Measurements from ENCODE around the gene CYP24A1. TPM values are rescaled to one million over a fixed set of nuclear protein-coding genes. Genes with fewer than 3 reads are reported as not detected.
A peak's percentile ranks its signal among the peaks of the same experiment; 100 is the strongest.

The CYP24A1 gene
- total and polyA plus RNA-seq, 2 of the 13 experiments (the other 11 are each of a cell fraction or from before 2014, with no cell fraction given) = 9.4 to 32.7 TPM

DNA sequence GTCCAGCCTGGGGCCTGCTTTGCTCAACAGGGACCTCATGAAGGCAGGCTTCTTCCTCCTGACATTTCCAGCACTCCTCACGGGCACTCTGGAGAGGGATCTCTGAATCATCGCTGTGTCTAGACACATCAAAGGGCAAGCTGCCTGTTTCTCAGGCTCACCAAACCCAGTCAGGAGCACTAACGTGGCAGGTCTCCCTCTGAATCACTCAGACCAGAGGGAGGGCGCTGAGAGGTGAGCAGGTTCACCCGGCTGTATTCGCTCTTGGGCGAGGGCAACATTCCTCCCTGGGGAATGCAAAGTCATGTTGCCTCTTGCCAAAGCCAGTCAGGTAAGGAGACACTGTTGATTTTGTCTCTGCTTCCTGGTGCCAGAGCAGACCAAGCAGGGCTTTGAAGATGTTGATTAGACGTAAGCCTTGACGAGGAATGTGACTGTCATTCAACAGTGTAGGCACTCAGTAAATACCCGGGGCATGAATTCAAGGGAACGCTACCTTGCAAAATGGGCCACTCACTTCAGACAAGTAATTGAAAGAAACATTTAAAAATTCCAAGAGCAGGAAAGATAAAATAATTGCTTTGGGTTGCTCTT lies 50.1 kb downstream of the CYP24A1 start (continued):
- TF ChIP-seq TP53 (CRISPR knock-in tag; conservative IDR thresholded peaks at IDR 0.05) (peak; percentile 81; the same call in 1 of the 2 replicates), RAD51 (IDR thresholded peaks at IDR 0.05; ENCODE audit: borderline replicate concordance) (no peak), ZNF451 (CRISPR knock-in tag; IDR thresholded peaks at IDR 0.05) (no peak), ZNF468 (CRISPR knock-in tag; IDR thresholded peaks at IDR 0.05) (no peak), ZNF672 (CRISPR knock-in tag; IDR thresholded peaks at IDR 0.05) (no peak), NFYC (CRISPR knock-in tag; IDR thresholded peaks at IDR 0.05) (peak; percentile 69), DMAP1 (CRISPR knock-in tag; IDR thresholded peaks at IDR 0.05) (peak; percentile 95), SSRP1 (CRISPR knock-in tag; IDR thresholded peaks at IDR 0.05) (peak; percentile 80; the same call in 1 of the 2 replicates), ZNF24 (IDR thresholded peaks at IDR 0.05) (no peak), HDAC6 (IDR thresholded peaks at IDR 0.05; ENCODE audit: low read depth, low read length) (no peak), ZNF776 (CRISPR knock-in tag; IDR thresholded peaks at IDR 0.05) (peak; percentile 61; the same call in 1 of the 2 replicates), CEBPG (CRISPR knock-in tag; IDR thresholded peaks at IDR 0.05) (peak; percentile 92), MTF2 (CRISPR knock-in tag; IDR thresholded peaks at IDR 0.05; ENCODE audit: borderline replicate concordance) (peak; percentile 46; the same call in 1 of the 2 replicates), ZC3H4 (CRISPR knock-in tag; IDR thresholded peaks at IDR 0.05; ENCODE audit: borderline replicate concordance) (peak; percentile 82)
- TF ChIP-seq, protein P1, sequence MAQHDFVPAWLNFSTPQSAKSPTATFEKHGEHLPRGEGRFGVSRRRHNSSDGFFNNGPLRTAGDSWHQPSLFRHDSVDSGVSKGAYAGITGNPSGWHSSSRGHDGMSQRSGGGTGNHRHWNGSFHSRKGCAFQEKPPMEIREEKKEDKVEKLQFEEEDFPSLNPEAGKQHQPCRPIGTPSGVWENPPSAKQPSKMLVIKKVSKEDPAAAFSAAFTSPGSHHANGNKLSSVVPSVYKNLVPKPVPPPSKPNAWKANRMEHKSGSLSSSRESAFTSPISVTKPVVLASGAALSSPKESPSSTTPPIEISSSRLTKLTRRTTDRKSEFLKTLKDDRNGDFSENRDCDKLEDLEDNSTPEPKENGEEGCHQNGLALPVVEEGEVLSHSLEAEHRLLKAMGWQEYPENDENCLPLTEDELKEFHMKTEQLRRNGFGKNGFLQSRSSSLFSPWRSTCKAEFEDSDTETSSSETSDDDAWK (CRISPR knock-in tag; IDR thresholded peaks at IDR 0.05) = no peak
- TF ChIP-seq, protein P2, sequence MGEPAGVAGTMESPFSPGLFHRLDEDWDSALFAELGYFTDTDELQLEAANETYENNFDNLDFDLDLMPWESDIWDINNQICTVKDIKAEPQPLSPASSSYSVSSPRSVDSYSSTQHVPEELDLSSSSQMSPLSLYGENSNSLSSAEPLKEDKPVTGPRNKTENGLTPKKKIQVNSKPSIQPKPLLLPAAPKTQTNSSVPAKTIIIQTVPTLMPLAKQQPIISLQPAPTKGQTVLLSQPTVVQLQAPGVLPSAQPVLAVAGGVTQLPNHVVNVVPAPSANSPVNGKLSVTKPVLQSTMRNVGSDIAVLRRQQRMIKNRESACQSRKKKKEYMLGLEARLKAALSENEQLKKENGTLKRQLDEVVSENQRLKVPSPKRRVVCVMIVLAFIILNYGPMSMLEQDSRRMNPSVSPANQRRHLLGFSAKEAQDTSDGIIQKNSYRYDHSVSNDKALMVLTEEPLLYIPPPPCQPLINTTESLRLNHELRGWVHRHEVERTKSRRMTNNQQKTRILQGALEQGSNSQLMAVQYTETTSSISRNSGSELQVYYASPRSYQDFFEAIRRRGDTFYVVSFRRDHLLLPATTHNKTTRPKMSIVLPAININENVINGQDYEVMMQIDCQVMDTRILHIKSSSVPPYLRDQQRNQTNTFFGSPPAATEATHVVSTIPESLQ (CRISPR knock-in tag; conservative IDR thresholded peaks at IDR 0.05) = peak; percentile 95
- TF ChIP-seq, protein P3, sequence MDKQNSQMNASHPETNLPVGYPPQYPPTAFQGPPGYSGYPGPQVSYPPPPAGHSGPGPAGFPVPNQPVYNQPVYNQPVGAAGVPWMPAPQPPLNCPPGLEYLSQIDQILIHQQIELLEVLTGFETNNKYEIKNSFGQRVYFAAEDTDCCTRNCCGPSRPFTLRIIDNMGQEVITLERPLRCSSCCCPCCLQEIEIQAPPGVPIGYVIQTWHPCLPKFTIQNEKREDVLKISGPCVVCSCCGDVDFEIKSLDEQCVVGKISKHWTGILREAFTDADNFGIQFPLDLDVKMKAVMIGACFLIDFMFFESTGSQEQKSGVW (CRISPR knock-in tag; IDR thresholded peaks at IDR 0.05; ENCODE audit: borderline replicate concordance) = no peak
- TF ChIP-seq, protein P4, sequence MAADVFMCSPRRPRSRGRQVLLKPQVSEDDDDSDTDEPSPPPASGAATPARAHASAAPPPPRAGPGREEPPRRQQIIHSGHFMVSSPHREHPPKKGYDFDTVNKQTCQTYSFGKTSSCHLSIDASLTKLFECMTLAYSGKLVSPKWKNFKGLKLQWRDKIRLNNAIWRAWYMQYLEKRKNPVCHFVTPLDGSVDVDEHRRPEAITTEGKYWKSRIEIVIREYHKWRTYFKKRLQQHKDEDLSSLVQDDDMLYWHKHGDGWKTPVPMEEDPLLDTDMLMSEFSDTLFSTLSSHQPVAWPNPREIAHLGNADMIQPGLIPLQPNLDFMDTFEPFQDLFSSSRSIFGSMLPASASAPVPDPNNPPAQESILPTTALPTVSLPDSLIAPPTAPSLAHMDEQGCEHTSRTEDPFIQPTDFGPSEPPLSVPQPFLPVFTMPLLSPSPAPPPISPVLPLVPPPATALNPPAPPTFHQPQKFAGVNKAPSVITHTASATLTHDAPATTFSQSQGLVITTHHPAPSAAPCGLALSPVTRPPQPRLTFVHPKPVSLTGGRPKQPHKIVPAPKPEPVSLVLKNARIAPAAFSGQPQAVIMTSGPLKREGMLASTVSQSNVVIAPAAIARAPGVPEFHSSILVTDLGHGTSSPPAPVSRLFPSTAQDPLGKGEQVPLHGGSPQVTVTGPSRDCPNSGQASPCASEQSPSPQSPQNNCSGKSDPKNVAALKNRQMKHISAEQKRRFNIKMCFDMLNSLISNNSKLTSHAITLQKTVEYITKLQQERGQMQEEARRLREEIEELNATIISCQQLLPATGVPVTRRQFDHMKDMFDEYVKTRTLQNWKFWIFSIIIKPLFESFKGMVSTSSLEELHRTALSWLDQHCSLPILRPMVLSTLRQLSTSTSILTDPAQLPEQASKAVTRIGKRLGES (CRISPR knock-in tag; IDR thresholded peaks at IDR 0.05; ENCODE audit: borderline replicate concordance) = no peak
- TF ChIP-seq, protein P5, sequence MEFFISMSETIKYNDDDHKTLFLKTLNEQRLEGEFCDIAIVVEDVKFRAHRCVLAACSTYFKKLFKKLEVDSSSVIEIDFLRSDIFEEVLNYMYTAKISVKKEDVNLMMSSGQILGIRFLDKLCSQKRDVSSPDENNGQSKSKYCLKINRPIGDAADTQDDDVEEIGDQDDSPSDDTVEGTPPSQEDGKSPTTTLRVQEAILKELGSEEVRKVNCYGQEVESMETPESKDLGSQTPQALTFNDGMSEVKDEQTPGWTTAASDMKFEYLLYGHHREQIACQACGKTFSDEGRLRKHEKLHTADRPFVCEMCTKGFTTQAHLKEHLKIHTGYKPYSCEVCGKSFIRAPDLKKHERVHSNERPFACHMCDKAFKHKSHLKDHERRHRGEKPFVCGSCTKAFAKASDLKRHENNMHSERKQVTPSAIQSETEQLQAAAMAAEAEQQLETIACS (CRISPR knock-in tag; IDR thresholded peaks at IDR 0.05) = no peak; the same call in 1 of the 2 replicates
- TF ChIP-seq, protein P6, sequence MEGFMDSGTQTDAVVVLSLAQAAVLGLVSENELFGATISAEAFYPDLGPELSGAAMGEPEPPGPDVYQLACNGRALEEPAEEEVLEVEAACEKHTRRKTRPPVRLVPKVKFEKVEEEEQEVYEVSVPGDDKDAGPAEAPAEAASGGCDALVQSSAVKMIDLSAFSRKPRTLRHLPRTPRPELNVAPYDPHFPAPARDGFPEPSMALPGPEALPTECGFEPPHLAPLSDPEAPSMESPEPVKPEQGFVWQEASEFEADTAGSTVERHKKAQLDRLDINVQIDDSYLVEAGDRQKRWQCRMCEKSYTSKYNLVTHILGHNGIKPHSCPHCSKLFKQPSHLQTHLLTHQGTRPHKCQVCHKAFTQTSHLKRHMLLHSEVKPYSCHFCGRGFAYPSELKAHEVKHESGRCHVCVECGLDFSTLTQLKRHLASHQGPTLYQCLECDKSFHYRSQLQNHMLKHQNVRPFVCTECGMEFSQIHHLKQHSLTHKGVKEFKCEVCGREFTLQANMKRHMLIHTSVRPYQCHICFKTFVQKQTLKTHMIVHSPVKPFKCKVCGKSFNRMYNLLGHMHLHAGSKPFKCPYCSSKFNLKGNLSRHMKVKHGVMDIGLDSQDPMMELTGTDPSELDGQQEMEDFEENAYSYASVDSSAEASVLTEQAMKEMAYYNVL (CRISPR knock-in tag; IDR thresholded peaks at IDR 0.05; ENCODE audit: borderline replicate concordance) = peak; percentile 95
